Tibial nerve (tissue), 4 donors: ENCODE measurements around the gene KMO.

Experiments used
- EP300 ChIP-seq, 2 donors: sonication (generic); formaldehyde crosslinking; IDR thresholded peaks; one replicate each; pipeline ENCODE4 v1.6.1; 2017; ENCODE audit warnings: antibody characterized with exemption in 2 of 2, mild to moderate bottlenecking in 1 of 2
- TF ChIP-seq, protein P1 (sequence below), 5 experiments: fragments of 200-600 bp in 3 of 5; fragments of 450-650 bp in 2 of 5; sonication (generic) in 3 of 5; IDR thresholded peaks; one replicate each; pipeline ENCODE4 v1.5.1; 2016 to 2019; ENCODE audit warnings: antibody characterized with exemption in 5 of 5, mild to moderate bottlenecking in 3 of 5, moderate library complexity in 2 of 5

DNA sequence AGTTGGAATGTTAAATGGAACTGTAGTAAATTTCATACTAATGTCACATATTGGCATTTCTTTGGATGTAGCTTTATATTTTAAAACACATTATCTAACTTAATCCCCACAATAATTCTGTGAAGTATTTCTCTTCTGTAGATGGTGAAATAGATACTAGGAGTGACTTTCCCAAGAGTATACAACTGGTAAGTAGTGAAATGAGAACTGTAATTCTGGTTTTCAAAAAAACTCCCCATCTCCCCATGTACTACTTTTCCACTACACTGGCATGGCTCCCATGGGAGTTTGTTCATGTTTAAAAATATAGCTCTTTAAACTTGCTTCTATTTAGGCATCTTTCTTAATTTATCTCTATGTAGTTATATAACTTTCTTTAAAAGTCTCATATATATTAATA, 97.8 kb downstream of the KMO start:
- TF ChIP-seq, protein P1, sequence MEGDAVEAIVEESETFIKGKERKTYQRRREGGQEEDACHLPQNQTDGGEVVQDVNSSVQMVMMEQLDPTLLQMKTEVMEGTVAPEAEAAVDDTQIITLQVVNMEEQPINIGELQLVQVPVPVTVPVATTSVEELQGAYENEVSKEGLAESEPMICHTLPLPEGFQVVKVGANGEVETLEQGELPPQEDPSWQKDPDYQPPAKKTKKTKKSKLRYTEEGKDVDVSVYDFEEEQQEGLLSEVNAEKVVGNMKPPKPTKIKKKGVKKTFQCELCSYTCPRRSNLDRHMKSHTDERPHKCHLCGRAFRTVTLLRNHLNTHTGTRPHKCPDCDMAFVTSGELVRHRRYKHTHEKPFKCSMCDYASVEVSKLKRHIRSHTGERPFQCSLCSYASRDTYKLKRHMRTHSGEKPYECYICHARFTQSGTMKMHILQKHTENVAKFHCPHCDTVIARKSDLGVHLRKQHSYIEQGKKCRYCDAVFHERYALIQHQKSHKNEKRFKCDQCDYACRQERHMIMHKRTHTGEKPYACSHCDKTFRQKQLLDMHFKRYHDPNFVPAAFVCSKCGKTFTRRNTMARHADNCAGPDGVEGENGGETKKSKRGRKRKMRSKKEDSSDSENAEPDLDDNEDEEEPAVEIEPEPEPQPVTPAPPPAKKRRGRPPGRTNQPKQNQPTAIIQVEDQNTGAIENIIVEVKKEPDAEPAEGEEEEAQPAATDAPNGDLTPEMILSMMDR (IDR thresholded peaks at IDR 0.05), result no peak
- TF ChIP-seq EP300 (IDR thresholded peaks at IDR 0.05), result no peak
